Adrenal gland (tissue), 12 donors: Measurements from ENCODE around the gene KCTD1. TPM values are rescaled to one million over a fixed set of nuclear protein-coding genes. Genes with fewer than 3 reads are reported as not detected.

Source experiments
- DNase-seq, 7 donors: peaks; one replicate each; pipeline ENCODE4 v3.0.0-alpha.2; 2019 to 2020
- H3K27ac ChIP-seq, 5 donors: fragments of 200-600 bp; sonication (generic) in 4 of 5; 1 replicate in 3 of 5; 2 replicates in 2 of 5; pipeline versions ENCODE4 v1.5.1 to v1.8.0; 2016 to 2020; ENCODE audit warnings: mild to moderate bottlenecking in 1 of 5
- H3K27me3 ChIP-seq: fragments of 200-600 bp; 2 replicates; pipeline ENCODE4 v1.8.0; 2021
- H3K36me3 ChIP-seq, 2 donors: fragments of 200-600 bp; replicated peaks in 1 of 2; 1 replicate in 1 of 2; 2 replicates in 1 of 2; pipeline versions ENCODE4 v1.5.1 to v1.8.0; 2018 to 2022
- H3K4me1 ChIP-seq, 2 donors: fragments of 200-600 bp; replicated peaks in 1 of 2; 1 replicate in 1 of 2; 2 replicates in 1 of 2; pipeline versions ENCODE4 v1.5.1 to v1.8.0; 2018 to 2021
- H3K4me3 ChIP-seq, 4 donors: fragments of 200-600 bp; sonication (generic) in 3 of 4; one replicate each; pipeline ENCODE4 v1.5.1; 2016 to 2018
- H3K9me3 ChIP-seq, 3 donors: fragments of 200-600 bp; sonication (generic) in 1 of 3; replicated peaks in 1 of 3; 1 replicate in 2 of 3; 2 replicates in 1 of 3; pipeline versions ENCODE4 v1.5.1 to v1.8.0; 2016 to 2021
- POLR2A ChIP-seq, 2 donors: fragments of 450-650 bp; IDR thresholded peaks; one replicate each; pipeline ENCODE4 v1.6.1; 2017; ENCODE audit warnings: antibody characterized with exemption in 2 of 2, mild to moderate bottlenecking in 2 of 2, moderate library complexity in 1 of 2
- WGBS, 4 donors: extraction: QIAGEN DNeasy Blood & Tissue Kit in 2 of 4; methylation state at CpG; one replicate each; pipeline versions ENCODE4 v1.1.5 to v1.1.7; 2013 to 2017; 5-methylcytosine and 5-hydroxymethylcytosine counted together
- intact Hi-C, 2 donors: fragments of 100-400 bp; cut with DNase I; formaldehyde crosslinking; loops; one replicate each; pipeline versions ENCODE4 v1.14.1 to v1.15.0; 2022 to 2023
- polyA plus RNA-seq, 3 donors: library from polyadenylated mRNA; stranded (reverse); fragments of 200-250 nt in 2 of 3; fragments of 350-450 nt in 1 of 3; fragmentation: Illumina TruSeq in 1 of 3; extraction: RNeasy Lipid Tissue Mini Kit (QIAGEN cat#74804) in 1 of 3; gene quantifications; one replicate each; pipeline ENCODE4 v1.2.3, GENCODE V29; 2013 to 2014
- total RNA-seq, 9 donors: library from RNA; depleted of rRNA in 4 of 9; stranded (reverse); fragments of >200 nt in 4 of 9; fragments of 120-200 nt in 1 of 9; fragmentation: NEBNext Ultra II Directional in 1 of 9; extraction: Animal tissue kit (Norgen Biotek cat#: 25700) in 1 of 9; gene quantifications; one replicate each; pipeline versions ENCODE4 v1.1.0 to v1.2.4, GENCODE V29; 2013 to 2023
- TF ChIP-seq, protein P1 (sequence below), 6 experiments: fragments of 450-650 bp in 4 of 6; fragments of 200-600 bp in 2 of 6; sonication (generic) in 1 of 6; IDR thresholded peaks; 1 replicate in 5 of 6; 2 replicates in 1 of 6; pipeline versions ENCODE4 v1.5.1 to v1.8.0; 2016 to 2021; ENCODE audit warnings: antibody characterized with exemption in 6 of 6, mild to moderate bottlenecking in 2 of 6, moderate library complexity in 1 of 6
- donor health status: healthy with polysubstance abuse.
- donor health status: Bipolar disorder and iron deficiency.
- donor health status: DM: yes; HTN: yes; CAD: no.
- donor health status: DM: no; HTN: no; CAD: no.
- donor health status: DM: no; HTN: no; CAD: no.
- donor health status: DM: yes; HTN: yes; CAD: no.

The KCTD1 gene
- total and polyA plus RNA-seq, 12 donors: 9.8 to 44.8 (median 30.8) TPM

DNA sequence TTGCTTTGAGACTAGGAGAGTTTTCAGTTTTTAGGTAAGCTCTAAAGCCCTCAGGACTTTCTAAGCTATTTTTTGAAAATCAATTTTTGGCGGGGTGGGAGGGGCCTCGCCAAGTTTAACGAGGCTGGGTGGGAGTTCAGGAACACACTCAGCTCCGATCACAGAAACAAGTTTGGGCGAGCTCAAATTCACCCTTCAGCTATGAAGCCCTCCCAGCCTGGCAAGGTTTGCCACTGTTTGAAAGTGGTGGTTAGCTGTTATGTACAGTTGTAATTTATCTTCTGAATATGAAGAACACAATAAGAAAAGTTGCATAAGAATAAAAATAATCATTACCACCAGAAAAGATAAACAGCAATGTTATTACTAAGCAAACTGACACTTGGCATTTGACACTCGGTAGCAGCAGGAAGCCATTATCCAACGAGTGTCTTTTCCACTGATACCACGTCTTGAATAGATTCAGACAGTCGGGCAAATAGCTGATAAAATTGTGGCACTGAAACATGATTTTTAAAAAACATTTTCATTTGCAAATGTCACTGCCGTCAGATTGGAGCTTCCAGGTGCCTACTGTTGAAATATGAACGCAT, 59.8 kb downstream of the KCTD1 start:
- no peaks in the 10 kb centered on the region for H3K27me3 ChIP-seq
- no peaks in the 10 kb centered on the region for H3K9me3 ChIP-seq
- H3K4me1 ChIP-seq: peaks cover 0 to 10% of the 10 kb centered on the region in 2 donors
- intact Hi-C loops: no loop called here
- no peaks in the 10 kb centered on the region for H3K36me3 ChIP-seq
- no peak for DNase-seq
- H3K4me3 ChIP-seq: no peak overlapping the region
- whole genome bisulfite sequencing, 4 donors: 85 to 92% (median 89%) methylated on average over 11 of the region's 11 CpGs
- no peak overlapping the region for H3K27ac ChIP-seq
- TF ChIP-seq, protein P1, sequence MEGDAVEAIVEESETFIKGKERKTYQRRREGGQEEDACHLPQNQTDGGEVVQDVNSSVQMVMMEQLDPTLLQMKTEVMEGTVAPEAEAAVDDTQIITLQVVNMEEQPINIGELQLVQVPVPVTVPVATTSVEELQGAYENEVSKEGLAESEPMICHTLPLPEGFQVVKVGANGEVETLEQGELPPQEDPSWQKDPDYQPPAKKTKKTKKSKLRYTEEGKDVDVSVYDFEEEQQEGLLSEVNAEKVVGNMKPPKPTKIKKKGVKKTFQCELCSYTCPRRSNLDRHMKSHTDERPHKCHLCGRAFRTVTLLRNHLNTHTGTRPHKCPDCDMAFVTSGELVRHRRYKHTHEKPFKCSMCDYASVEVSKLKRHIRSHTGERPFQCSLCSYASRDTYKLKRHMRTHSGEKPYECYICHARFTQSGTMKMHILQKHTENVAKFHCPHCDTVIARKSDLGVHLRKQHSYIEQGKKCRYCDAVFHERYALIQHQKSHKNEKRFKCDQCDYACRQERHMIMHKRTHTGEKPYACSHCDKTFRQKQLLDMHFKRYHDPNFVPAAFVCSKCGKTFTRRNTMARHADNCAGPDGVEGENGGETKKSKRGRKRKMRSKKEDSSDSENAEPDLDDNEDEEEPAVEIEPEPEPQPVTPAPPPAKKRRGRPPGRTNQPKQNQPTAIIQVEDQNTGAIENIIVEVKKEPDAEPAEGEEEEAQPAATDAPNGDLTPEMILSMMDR (IDR thresholded peaks at IDR 0.05): no peak
- TF ChIP-seq POLR2A (IDR thresholded peaks at IDR 0.05): no peak

DNA sequence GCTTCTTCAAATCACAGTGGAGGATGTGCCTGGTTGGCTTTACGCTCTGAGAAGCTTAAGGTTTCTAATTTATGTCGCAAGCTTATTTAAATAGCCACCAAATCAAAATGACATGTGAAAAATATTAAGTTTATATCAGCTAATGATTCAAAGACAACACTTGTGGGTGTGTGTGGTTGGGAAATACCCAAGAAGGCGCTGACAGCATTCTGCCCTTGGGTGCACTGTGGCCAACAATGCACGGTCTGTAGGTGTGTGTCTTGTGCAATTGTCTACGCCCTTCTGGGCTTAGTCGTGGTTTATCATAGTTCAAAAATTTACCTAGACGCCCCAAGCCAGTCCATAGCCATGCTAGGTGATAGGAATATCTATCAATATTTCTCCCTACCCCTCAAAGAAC, 60.9 kb downstream of the KCTD1 start:
- intact Hi-C loops: no loop called here
- H3K27me3 ChIP-seq: no peaks in the 10 kb centered on the region
- 84 to 92% (median 90%) methylated on average over 7 of the region's 7 CpGs for WGBS, 4 donors
- peaks cover 0 to 6% of the 10 kb centered on the region in 2 donors for H3K4me1 ChIP-seq
- no peak overlapping the region for H3K4me3 ChIP-seq
- TF ChIP-seq POLR2A (IDR thresholded peaks at IDR 0.05): no peak
- TF ChIP-seq, protein P1 (IDR thresholded peaks at IDR 0.05): no peak
- no peaks in the 10 kb centered on the region for H3K9me3 ChIP-seq
- no peaks in the 10 kb centered on the region for H3K36me3 ChIP-seq
- no peak overlapping the region for H3K27ac ChIP-seq
- DNase-seq: no peak

DNA sequence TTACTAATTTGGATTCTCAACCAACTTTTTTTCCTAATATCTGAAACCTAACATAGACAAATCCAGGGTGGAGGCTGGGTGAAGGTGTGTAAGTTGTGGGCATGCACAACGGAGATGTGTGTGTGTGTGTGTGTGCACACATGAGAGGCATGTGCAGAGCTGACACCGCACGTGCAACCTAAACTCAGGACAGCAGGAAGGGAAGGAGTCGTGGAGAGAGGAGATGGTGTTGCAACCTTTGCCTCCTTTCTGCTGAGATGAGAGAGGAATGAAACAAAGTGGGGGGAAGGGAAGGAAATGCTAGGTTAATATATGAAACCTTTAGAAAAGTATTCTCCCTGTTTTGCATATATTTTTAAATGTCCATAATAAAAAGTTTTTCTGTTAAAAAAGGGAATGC, 64.7 kb downstream of the KCTD1 start:
- Histone ChIP-seq H3K27ac (no peak overlapping the region), H3K36me3 (no peaks in the 10 kb centered on the region), H3K27me3 (no peaks in the 10 kb centered on the region), H3K4me3 (no peak overlapping the region), H3K9me3 (no peaks in the 10 kb centered on the region), H3K4me1 (peaks cover 0 to 6% of the 10 kb centered on the region in 2 donors)
- no peak for DNase-seq
- TF ChIP-seq, protein P1 (IDR thresholded peaks at IDR 0.05): no peak
- intact Hi-C loops: no loop called here
- WGBS, 4 donors: 75 to 94% (median 79%) methylated on average over 4 of the region's 4 CpGs

DNA sequence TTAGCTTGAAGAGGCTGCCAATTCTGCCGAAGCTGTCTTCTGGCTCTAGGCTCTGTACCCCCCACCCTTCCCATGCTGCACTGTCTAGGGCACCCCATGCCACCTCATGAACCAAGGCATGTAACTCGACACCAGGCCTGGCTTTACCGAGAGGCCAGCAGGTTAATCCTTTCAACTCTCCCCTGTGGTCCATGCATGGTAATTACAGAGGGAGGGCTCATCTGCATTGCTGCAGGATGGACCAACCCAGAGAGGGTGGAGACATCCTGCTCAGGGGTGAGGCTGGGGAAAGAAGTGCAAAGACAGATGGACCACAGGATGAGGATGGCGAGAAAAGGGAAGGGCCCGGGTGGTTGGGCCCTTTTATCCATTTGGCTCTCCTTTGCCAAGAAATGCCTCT, 65.8 kb downstream of the KCTD1 start:
- Histone ChIP-seq H3K4me1 (peaks cover 0 to 6% of the 10 kb centered on the region in 2 donors), H3K36me3 (no peaks in the 10 kb centered on the region), H3K27me3 (no peaks in the 10 kb centered on the region), H3K9me3 (no peaks in the 10 kb centered on the region), H3K27ac (no peak overlapping the region), H3K4me3 (no peak overlapping the region)
- WGBS, 4 donors: 73 to 78% (median 74%) methylated on average over 5 of the region's 5 CpGs
- peak in 1 of 7 donors; percentile 36 for DNase-seq
- intact Hi-C loops: no loop called here
- no peak for TF ChIP-seq POLR2A (IDR thresholded peaks at IDR 0.05)
- TF ChIP-seq, protein P1 (IDR thresholded peaks at IDR 0.05): no peak
